ENCODE data around the gene MRPS11.

The MRPS11 gene

DNA sequence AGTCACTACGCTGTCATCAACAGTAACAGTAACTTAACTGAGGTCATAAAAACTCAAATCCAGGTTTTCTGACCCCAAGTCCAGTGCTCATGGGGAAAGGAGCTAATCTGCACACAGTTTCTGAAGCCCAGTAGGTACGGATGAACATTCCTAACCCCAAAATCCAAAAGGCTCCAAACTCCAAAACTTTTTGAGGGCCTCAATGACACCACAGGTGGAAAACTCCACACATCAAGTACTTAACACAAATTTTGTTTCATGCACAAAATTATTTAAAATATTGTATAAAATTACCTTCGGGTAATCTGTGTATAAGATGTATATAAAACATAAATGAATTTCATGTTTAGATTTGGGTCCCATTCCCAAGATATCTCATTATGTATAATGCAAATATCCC lies 10.8 kb upstream of the MRPS11 start:
- TF ChIP-seq TAF1 (IDR thresholded peaks at IDR 0.05; ENCODE audit: borderline replicate concordance, insufficient read depth, low read length) (no peak), FOXP2 (optimal IDR thresholded peaks at IDR 0.05; ENCODE audit: borderline replicate concordance, extremely low read depth, extremely low read length, insufficient read depth) (no peak), SIN3A (IDR thresholded peaks at IDR 0.05; ENCODE audit: borderline replicate concordance, insufficient read depth, low read length) (no peak), POLR2AphosphoS5 (IDR thresholded peaks at IDR 0.05; ENCODE audit: low read depth, low read length) (no peak)
- TF ChIP-seq, protein P1, sequence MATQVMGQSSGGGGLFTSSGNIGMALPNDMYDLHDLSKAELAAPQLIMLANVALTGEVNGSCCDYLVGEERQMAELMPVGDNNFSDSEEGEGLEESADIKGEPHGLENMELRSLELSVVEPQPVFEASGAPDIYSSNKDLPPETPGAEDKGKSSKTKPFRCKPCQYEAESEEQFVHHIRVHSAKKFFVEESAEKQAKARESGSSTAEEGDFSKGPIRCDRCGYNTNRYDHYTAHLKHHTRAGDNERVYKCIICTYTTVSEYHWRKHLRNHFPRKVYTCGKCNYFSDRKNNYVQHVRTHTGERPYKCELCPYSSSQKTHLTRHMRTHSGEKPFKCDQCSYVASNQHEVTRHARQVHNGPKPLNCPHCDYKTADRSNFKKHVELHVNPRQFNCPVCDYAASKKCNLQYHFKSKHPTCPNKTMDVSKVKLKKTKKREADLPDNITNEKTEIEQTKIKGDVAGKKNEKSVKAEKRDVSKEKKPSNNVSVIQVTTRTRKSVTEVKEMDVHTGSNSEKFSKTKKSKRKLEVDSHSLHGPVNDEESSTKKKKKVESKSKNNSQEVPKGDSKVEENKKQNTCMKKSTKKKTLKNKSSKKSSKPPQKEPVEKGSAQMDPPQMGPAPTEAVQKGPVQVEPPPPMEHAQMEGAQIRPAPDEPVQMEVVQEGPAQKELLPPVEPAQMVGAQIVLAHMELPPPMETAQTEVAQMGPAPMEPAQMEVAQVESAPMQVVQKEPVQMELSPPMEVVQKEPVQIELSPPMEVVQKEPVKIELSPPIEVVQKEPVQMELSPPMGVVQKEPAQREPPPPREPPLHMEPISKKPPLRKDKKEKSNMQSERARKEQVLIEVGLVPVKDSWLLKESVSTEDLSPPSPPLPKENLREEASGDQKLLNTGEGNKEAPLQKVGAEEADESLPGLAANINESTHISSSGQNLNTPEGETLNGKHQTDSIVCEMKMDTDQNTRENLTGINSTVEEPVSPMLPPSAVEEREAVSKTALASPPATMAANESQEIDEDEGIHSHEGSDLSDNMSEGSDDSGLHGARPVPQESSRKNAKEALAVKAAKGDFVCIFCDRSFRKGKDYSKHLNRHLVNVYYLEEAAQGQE (IDR thresholded peaks at IDR 0.05; ENCODE audit: insufficient read depth in 1 of 2, low read depth in 2 of 2, low read length in 2 of 2): no peak

DNA sequence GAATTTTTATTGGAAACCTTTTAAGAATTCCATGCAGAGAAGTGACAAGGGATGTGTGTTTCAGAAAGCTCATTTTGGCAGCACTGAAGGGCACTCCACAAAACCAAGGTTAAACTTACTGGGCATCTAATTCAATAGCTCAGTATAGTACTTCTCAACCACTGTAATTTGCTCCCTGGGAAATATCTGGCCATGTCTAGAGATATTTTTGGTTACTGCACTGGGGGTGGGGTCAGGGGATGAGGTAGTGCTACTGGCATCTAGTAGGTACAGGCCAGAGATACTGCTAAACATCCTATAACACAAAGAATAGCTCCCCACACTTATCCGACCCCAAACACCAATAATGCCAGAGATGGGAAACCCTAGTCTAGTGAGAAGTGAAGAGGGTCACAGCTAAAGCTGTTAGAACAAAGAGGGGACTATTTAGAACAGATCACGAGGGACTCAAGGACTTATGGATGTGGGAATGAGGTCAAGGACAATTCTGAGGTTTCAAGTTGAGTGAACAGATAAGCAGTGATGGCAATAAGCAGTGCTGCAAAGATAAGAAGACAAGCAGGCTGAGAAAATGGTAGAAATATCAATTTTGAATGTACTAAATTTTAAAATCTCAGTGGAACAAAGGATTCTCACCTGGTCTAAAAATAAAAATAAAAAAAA lies 3.5 kb upstream of the MRPS11 start:
- TF ChIP-seq TAF1 (IDR thresholded peaks at IDR 0.05; ENCODE audit: borderline replicate concordance, insufficient read depth, low read length) (no peak), POLR2AphosphoS5 (IDR thresholded peaks at IDR 0.05; ENCODE audit: low read depth, low read length) (no peak), SIN3A (IDR thresholded peaks at IDR 0.05; ENCODE audit: borderline replicate concordance, insufficient read depth, low read length) (no peak)

DNA sequence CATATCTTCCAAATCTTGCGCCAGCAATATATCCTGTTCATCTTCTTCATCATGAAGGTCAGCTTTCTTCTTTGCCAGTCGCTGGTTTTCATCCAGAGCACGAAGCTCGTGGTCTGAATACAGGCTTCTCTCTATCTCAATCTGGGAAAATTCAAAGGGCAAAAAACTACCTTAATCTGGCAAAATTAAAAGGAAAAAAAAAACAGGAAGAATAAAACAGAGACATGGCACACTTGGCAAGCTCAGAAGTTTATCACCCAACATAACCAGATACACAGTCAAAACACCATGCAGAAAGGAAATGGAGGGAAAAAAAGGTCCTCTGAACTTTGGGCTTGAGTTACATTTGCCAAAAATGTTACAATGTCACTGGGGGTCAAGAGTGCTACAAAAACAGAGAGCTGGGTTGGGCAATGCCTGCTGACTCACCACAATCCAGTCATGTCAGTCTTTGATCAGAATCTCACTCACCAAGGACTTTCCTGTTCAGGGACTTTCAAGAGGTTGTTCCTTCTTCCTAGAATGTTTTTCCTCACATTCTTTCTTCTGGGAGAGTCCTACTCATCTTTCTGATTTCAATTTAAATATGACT lies 1.8 kb upstream of the MRPS11 start:
- TF ChIP-seq SIN3A (IDR thresholded peaks at IDR 0.05; ENCODE audit: borderline replicate concordance, insufficient read depth, low read length) (no peak), POLR2AphosphoS5 (IDR thresholded peaks at IDR 0.05; ENCODE audit: low read depth, low read length) (no peak), TAF1 (IDR thresholded peaks at IDR 0.05; ENCODE audit: borderline replicate concordance, insufficient read depth, low read length) (no peak), FOXP2 (optimal IDR thresholded peaks at IDR 0.05; ENCODE audit: borderline replicate concordance, extremely low read depth, extremely low read length, insufficient read depth) (no peak)
- TF ChIP-seq, protein P1 (IDR thresholded peaks at IDR 0.05; ENCODE audit: insufficient read depth in 1 of 2, low read depth in 2 of 2, low read length in 2 of 2): no peak

DNA sequence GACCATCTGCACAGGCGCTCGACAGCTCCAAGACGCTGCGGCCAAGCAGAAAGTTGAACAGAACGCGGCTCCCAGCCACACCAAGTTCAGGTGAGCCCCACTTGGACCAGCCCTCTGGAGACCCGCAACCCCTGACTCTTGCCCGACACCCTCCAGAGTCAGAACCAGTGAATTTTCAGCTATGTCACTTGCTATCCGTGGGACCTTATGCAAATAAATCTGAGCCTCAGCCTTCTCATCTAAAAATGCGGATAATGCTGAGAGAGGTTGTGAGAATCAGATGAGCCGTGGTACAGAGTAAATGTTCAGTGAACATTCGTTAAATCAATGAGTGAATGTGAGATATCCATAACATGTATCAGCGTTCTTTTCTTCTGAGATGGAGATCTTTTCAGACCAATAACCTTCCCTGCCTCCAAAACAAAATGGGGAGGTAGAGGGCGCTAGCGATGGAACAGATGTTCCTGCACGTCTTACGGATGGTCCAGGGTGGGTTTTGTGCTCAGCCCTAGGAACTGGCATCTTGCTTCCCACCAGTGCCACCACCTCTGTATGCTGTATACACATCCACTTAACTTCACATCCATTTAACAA lies 524 bp downstream of the MRPS11 start:
- TF ChIP-seq, protein P1 (IDR thresholded peaks at IDR 0.05; ENCODE audit: insufficient read depth in 1 of 2, low read depth in 2 of 2, low read length in 2 of 2): no peak
- TF ChIP-seq POLR2AphosphoS5 (IDR thresholded peaks at IDR 0.05; ENCODE audit: low read depth, low read length): no peak
- TF ChIP-seq TAF1 (IDR thresholded peaks at IDR 0.05; ENCODE audit: borderline replicate concordance, insufficient read depth, low read length): no peak
- no peak for TF ChIP-seq SIN3A (IDR thresholded peaks at IDR 0.05; ENCODE audit: borderline replicate concordance, insufficient read depth, low read length)
- no peak for TF ChIP-seq FOXP2 (optimal IDR thresholded peaks at IDR 0.05; ENCODE audit: borderline replicate concordance, extremely low read depth, extremely low read length, insufficient read depth)

DNA sequence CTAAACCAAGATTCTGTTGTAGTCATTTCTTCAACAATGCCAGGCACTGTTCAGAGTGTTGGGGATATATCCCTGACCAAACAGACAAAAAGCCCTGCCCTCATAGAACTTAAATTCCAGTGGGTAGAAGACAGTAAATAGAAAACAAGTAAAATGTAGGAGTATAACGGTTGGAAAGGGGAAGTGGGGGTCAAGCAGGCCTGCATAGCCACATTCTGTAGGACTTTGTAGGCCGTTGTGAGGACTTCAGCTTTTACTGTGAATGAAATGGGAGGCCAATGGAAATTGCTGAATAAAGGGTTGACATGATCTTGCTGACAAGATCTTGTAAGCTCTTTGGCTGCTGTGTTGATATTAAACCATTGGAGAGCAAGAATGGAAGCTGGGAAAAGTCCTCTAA lies 1.8 kb downstream of the MRPS11 start:
- TF ChIP-seq TAF1 (IDR thresholded peaks at IDR 0.05; ENCODE audit: borderline replicate concordance, insufficient read depth, low read length) (no peak), POLR2AphosphoS5 (IDR thresholded peaks at IDR 0.05; ENCODE audit: low read depth, low read length) (no peak), FOXP2 (optimal IDR thresholded peaks at IDR 0.05; ENCODE audit: borderline replicate concordance, extremely low read depth, extremely low read length, insufficient read depth) (no peak), SIN3A (IDR thresholded peaks at IDR 0.05; ENCODE audit: borderline replicate concordance, insufficient read depth, low read length) (no peak)
- TF ChIP-seq, protein P1 (IDR thresholded peaks at IDR 0.05; ENCODE audit: insufficient read depth in 1 of 2, low read depth in 2 of 2, low read length in 2 of 2): no peak
